ENCODE results near the gene KMT2D.

The KMT2D gene

GRCh38 chr12:49060237-49061156 is at the start of gene KMT2D:
KMT2D (minus strand) TSS chr12:49060794; CDS start chr12:49055324, 5,470 bp downstream.
- DNase-seq: peak; percentile 74

- DNase-seq: no peak
Observed at GRCh38 chr12:49109641-49110463, 49.3 kb upstream of the KMT2D start.

GRCh38 chr12:49108958-49109404 is 48.4 kb upstream of the KMT2D start:
- DNase-seq: no peak

- no peak for DNase-seq
Observed at GRCh38 chr12:49105504-49106084, 45.0 kb upstream of the KMT2D start.

DNA sequence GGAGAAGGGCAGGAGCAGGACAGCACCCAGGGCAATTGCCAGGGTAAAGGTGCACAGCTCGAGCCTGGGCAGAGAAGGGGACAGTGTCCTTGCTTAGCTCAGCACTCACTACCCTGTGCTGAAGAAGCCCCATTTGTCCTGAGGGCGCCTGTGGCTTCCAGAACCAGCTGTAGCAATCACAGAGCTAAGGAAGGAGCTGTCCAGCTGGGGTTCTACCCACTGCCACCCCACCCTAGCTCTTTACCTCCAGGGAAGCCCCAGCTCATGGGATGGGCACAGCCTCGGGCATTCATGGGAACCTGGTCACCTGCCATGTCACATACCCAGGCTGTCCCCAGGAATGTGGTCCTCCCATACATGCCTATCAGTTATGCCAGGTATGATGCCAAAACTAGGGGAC is 44.2 kb upstream of the KMT2D start:
- no peak for DNase-seq

DNA sequence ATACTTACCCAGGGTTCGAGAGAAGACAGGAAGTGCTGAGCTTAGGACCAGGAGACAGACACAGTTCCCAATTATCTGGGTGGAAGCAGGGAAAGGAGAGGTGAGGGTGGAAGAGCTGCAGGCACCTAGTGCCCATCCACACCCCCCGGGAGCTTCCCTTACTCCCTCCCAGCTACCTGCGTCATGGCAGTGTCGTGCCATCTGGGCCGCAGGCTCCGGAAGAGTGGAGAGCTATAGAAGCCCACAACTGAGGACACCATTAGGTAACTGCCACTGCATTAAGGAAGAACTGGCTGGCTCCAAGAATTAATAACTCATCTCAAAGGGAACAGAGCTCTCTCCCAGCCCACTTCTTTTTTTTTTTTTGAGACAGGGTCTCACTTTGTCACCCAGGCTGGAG is 39.8 kb upstream of the KMT2D start:
- DNase-seq: no peak

DNA sequence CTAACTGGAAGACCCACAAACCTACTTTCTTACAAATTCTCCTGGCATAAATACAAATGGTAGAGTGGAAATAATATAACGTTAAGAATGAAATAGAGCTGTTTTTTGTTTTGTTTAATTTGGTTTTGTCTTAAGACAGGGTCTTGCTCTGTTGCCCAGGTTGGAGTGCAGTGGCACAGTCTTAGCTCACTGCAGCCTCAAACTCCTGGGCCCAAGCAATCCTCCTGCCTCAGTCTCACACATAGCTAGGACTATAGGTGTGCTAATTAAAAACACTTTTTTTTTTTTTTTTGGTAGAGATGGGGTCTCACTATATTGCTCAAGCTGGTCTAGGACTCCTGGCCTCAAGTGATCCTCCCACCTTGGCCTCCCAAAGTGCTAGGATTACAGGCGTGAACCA is 38.1 kb upstream of the KMT2D start:
- DNase-seq: no peak

DNA sequence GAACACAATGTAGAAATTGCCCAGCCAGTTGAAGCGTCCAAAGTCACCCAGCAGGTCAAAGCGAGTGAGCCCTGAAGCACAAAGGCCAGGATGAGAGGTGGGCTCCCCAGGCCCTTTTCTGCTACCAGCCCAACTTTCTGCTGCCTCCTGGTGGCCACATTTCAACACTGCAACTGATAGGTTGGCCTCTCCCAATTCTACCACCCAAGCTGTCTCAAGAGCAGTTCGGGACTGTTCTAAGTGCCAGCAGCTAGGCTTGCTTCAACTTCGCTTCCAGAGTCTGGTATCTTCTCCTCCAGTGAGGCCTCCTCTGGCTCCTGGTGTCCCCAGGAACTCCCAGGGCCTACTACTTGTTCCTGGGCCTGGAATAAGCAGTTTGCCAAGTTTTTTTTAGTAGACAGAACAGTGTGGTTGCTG is 37.4 kb upstream of the KMT2D start:
- peak; percentile 15 for DNase-seq

GRCh38 chr12:49097381-49097780 is 36.8 kb upstream of the KMT2D start:
- DNase-seq: no peak

DNA sequence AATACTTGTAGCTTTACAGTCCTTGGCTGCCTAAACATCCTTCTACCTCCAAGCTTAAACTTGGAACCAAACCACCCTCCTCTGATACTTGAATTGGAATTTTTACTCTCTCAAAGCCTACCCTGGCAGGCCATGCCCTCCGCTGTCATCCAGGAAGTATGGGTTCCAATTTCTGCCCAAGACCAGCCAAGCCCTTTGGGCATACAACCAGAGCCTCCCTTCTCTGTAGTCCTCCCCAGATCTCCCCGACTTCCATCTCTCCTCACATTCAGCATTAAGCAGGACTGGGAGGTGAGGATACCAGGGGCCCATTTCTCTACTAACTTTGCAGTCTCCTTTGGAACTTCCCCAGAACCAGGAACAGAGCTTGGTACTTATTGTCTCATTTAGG is 34.4 kb upstream of the KMT2D start:
- DNase-seq: no peak

- no peak for DNase-seq
Observed at GRCh38 chr12:49094160-49094974, 33.8 kb upstream of the KMT2D start, which contains the start of gene DHH. DHH (minus strand) TSS chr12:49094801; CDS start chr12:49094512, 289 bp downstream.

DNA sequence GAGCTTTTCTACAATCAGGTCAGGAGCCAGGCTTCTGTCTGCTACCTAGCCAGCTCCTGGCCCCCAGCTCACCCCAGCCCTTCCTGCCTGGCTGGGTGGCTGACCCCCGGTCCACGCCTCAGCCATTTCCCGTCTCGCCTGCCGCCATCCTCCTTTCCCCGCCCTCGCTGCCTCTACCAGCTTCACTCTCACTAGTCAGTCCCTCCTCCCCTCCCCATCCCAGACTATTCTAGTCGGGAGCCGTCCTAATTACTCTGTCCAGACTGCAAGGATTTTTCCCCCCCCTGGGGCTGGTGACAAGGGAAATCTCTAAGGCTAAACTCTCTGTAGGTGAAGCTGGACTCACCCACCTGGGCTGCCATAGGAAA is 33.2 kb upstream of the KMT2D start:
- no peak for DNase-seq

- DNase-seq: no peak
Observed at GRCh38 chr12:49092816-49093406, 32.3 kb upstream of the KMT2D start.

DNA sequence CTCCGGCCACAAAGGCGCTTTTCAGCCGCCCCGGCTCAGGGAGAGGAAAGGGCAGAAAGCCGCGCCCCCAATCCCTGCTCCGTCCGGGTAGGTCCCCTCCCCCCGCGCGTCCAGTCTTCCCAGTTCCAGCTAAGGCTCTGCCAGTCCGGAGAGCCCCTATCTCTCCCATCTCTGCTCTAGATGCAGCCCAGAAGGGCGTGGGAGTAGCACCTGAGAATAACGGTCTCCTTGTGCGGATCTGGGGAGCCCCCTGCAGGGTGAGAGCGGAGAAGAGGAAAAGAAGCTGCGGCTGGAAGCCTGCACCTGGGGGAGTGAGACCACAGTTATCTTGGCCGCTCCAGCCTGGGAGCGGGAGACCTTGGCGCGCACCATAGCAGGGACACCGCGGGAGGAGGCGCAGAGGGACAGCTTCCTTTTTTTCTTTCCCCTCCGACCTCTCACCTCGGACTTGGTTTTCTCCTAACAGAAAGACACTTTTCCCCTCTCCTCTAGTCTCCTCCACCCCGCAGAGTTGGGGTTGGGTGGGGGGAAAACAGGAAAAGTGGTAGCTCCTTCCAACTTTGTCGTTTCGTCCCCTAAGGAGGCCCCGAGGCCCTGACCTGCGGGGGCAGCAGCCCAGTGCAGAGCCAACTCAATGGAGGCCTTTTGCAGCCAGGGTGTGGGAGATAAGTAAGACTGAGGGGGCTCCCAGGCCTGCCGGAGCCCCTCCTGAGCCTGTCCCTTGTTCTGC is 31.7 kb upstream of the KMT2D start:
- DNase-seq: no peak

- DNase-seq: no peak
Observed at GRCh38 chr12:49091836-49092085, 31.2 kb upstream of the KMT2D start.

DNA sequence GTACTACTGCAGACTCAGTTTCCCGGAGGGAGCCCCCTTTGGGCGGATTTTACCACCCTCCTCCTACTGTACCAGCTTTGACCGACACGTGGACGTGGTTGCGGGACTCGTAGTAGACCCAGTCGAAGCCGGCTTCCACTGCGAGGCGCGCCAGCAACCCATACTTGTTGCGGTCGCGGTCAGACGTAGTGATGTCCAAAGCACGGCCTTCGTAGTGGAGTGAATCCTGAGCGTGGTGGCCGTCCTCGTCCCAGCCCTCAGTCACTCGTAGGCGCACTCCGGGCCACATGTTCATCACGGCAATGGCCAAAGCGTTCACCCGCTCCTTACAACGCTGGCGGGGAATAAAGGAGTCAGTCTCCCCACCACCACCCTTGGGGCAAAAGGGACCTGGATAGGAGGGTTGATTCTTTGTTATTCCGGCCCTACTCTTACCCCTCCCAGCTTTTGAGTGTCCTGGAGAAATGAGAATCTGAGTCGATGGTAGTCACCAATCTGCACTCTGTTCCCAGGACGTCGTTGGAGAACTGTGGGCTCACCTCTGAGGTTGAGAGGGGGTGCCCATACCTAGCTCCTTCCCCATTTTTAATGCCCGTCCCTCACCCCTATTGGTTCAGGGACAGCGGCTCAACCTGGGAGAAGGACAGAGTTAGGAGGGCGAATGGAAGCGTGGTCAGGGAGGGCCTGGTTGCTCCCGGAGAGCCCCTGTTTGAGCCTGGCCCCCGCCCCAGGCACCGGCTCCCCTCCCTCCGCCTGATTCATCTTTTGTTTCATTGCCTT is 30.7 kb upstream of the KMT2D start:
- no peak for DNase-seq

DNA sequence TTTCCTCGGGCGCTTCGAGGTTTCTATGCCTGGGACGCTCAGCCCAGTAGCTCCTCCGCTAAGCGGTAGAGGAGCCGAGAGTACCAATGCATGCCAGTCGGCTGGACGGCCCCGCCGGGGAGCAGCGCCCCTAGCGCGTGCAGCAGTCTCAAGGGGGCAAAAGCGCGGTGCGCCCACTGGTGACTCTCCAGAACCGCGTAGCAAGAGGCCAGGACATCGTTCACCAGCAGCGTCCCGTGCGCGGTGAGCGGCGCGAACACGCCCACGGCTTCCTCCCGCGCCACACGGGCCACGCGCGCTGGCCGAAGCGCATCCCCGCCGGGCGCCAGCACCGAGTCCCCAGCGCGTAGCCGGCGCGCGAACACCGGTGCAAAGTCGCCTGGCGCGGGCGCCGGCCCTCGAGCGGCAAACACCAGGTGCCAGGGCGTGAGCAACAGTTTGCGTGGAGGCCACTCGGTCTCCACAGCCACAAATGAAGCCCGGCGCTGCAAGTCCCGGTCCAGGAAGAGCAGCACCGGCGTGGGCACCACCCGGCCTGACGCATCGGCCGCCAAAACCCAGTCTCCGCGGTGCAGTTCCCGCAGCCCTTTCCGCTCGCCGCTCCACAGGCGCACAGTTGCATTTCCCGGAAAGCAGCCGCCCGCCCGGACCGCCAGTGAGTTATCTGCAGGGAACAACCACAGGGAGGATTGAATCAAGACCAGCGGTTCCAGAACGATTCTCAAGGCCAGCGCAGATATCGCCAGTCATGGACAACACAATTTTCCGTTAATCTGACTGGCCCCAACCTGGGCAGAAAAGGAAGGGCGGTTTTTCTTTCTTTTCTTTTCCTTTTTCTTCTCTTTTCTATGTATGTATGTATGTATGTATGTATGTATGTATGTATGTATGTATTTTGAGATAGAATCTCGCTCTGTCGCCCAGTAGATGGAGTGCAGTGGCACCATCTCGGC is 29.5 kb upstream of the KMT2D start:
- DNase-seq: no peak

DNA sequence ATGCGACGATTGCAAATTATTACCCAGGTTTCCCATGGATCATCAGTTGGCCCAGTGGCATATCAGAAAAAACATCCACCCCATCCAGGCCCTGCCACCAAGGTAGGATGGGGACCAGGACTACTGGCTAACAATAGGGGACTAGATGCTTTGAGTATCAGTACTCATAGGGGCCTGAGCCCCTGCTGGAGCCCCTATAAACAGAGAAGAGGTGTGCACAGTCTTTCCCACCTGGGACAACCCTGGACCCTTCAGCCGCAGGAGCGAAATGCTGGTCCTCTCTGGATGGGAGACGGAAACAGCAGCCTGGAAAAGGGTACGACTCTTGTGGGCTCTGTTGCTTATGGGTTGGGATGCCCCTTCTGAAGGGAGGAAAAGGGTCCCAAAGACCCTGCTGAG is 28.3 kb upstream of the KMT2D start:
- no peak for DNase-seq

GRCh38 chr12:49088150-49088931 is 27.7 kb upstream of the KMT2D start:
- peak; percentile 72 for DNase-seq

Data from NK-92 treated with Interleukin-12 subunit alpha and Interleukin-12 subunit beta, amount 100 ng/mL, for 24 hours (cell line).